Right ventricle myocardium inferior (tissue), 1 donor: Measurements from ENCODE around the gene ABI2. TPM values are rescaled to one million over a fixed set of nuclear protein-coding genes. Genes with fewer than 3 reads are reported as not detected.
"Not testable (repeated sequence)": the region's sequence is repeated elsewhere in the genome, so short reads cannot be mapped to it uniquely, and the experiment has no call there.

Source experiments
- ATAC-seq: fragments of 200-7000 bp; cut with Tn5 transposase; one replicate; pipeline ENCODE4 v1.9.1; 2020; ENCODE audit warnings: mild to moderate bottlenecking, moderate library complexity
- DNase-seq: peaks from one replicate; pipeline ENCODE4 v3.0.0; 2021; ENCODE audit errors: missing footprints
- intact Hi-C: fragments of 100-400 bp; cut with DNase I; formaldehyde crosslinking; loops from one replicate; pipeline ENCODE4 v1.11.0; 2022
- long read RNA-seq: library from polyadenylated mRNA; unstranded; transcript quantifications from one replicate; pipeline ENCODE4 v2.0.0, GENCODE V29; 2021
- total RNA-seq: library from RNA; stranded (reverse); fragmentation: NEBNext Ultra II Directional; extraction: Animal tissue kit (Norgen Biotek cat#: 25700); gene quantifications from one replicate; pipeline ENCODE4 v1.2.1, GENCODE V29; 2021
- donor health status: DM: no; HTN: yes; CAD: no; lungs with severe emphysema.

The ABI2 gene
- total RNA-seq: 43.5 TPM
- long read RNA-seq, full-length matches to known transcripts: 2 of 22 reads
- long read RNA-seq, partial matches to known transcripts: 5 of 22 reads
- long read RNA-seq, other reads (novel, unspliced or antisense): 15 of 22 reads

GRCh38 chr2:203327901-203328759 lies at the start of gene ABI2:
ABI2 (plus strand) TSS chr2:203328394; CDS start chr2:203328515, 121 bp downstream.
- intact Hi-C loops: loop anchor here (5.0 kb wide), 3 partner anchors 84 to 204 kb away; no protein-coding TSS in a partner anchor
- peak; percentile 89 for DNase-seq
- peak; percentile 95 for ATAC-seq

DNA sequence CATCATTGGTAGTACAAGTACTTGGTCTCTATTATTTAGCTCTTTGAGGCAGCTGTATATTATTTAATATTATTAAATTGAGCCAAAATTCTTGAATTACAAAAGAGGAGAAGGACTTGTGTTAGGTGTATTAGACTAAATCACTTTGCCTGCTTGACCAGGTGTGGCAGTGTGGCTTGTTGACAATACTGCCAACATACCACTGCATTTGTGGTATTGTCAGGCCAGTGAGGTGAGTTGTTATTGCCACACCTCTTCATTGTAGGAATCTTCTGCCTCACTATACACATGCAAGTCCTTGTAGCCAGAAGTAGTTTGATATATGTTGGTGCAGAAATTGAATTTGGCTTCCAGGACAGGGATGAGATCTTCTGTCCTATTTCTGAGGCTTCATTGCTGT lies 48.9 kb upstream of the ABI2 start:
- intact Hi-C loops: no loop called here
- DNase-seq: no peak
- no peak for ATAC-seq

DNA sequence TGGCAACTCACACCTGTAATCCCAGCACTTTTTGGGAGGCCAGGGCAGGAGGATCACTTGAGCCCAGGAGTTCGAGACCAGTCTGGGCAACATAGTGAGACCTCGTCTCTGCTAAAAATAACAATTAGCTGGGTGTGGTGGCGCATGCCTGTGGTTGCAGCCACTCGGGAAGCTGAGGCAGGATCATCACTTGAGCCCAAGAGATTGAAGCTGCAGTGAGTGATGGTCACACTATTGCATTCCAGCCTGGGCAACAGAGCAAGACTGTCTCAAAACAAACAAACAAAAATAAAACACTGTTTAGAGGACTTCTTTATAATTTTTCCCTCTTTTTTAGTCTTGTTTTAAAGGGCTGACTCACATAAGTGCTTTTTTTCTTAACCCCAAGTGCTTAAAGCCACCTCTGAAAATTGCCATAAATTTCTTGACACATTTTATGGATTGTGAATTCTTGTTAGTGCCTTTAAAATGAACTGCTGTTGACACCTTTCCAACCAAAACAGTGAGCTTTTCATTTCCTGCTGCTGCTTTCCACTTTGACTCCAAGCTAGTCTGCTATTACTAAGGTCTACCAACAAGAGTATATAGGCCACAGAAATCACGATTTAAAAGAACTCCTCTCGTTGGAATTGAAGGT lies 47.6 kb upstream of the ABI2 start:
- intact Hi-C loops: no loop called here
- DNase-seq (no peak), ATAC-seq (no peak)

- DNase-seq (no peak), ATAC-seq (no peak)
- intact Hi-C loops: no loop called here
These were observed 46.1 kb upstream of the ABI2 start for GRCh38 chr2:203282101-203282500.

DNA sequence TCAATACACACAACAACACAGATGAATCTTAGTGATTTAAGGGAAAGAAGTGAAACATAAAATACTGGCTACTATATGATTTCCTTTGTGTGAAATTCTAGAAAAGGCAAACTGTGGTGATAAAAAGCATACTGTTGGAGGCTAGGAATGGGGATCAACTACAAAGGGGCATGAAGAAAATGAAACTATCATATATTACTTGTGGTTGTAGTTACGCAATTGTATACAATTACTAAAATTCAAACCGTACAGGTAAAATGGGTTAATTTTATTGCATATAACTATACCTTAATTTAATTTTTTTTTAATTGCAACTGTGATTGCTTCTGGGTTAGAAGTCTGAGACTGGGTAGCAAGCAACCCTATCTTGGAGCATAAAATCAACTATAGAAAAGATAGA lies 41.7 kb upstream of the ABI2 start:
- DNase-seq (no peak), ATAC-seq (no peak)
- intact Hi-C loops: no loop called here

- intact Hi-C loops: no loop called here
- no peak for ATAC-seq
- DNase-seq: no peak
These were observed 26.5 kb upstream of the ABI2 start for GRCh38 chr2:203301667-203302066.

DNA sequence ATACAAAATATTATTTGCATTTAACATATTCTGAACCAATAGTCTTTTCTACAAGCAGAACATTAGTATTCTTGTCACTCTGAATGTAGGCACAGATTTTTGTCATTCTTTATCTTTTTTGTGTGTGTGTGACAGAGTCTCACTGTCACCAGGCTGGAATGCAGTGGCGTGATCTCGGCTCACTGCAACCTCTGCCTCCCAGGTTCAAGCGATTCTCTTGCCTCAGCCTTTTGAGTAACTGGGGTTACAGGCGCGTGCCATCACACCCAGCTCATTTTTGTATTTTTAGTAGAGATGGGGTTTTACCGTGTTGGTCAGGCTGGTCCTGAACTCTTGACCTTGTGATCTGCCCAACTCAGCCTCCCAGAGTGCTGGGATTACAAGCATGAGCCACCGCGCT lies 25.6 kb upstream of the ABI2 start:
- not testable (repeated sequence) for ATAC-seq, DNase-seq

GRCh38 chr2:203310688-203311436 lies 17.3 kb upstream of the ABI2 start:
- DNase-seq (no peak), ATAC-seq (no peak)
- intact Hi-C loops: no loop called here

More for the DNA sequence above, 25.6 kb upstream of the ABI2 start:
- intact Hi-C loops: not testable (repeated sequence)

- intact Hi-C loops: loop anchor here (5.0 kb wide), 3 partner anchors 84 to 206 kb away; no protein-coding TSS in a partner anchor
- DNase-seq (no peak), ATAC-seq (no peak)
These were observed 1.8 kb upstream of the ABI2 start for GRCh38 chr2:203326356-203326755.

DNA sequence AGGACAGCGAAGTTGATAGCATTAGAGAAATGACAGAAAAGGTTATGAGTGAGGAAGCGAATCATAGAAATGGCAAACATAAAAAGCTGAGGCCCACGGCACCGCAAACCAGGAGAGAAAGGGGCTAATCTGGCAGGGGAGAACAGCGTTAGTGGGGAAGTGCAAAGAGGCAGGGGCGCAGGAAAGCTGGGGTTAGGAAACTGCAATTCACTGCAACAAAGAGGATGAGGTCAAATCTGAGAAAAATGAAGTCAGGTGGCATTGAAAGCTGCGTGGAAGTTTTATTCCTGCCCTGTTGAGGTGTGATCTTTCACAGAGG lies 653 bp upstream of the ABI2 start:
- peak; percentile 2 for ATAC-seq
- no peak for DNase-seq
- intact Hi-C loops: loop anchor here (5.0 kb wide), 3 partner anchors 85 to 205 kb away; no protein-coding TSS in a partner anchor

- ATAC-seq (peak; percentile 63), DNase-seq (no peak)
- intact Hi-C loops: loop anchor here (5.0 kb wide), 3 partner anchors 83 to 203 kb away; no protein-coding TSS in a partner anchor
These were observed 756 bp downstream of the ABI2 start for GRCh38 chr2:203328760-203329540.

GRCh38 chr2:203330434-203330833 lies 2.2 kb downstream of the ABI2 start:
- intact Hi-C loops: no loop called here
- no peak for DNase-seq
- ATAC-seq: no peak

DNA sequence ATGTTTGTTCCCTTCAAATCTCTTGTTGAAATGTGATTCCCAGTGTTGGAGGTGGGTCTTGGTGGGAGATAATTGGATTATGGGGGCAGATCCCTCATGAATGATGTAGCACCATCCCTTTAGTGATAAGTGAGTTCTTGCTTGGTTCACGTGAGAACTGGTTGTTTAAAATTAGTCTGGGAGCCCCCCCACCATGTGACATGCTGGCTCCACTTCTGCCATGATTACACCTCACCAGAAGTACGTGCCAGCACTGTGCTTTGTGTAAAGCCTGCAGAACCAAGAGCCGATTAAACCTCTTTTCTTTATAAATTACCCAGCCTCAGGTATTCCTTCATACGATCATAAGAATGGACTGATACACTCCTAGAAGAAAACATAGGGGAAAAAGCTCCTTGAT lies 10.1 kb downstream of the ABI2 start:
- no peak for DNase-seq
- ATAC-seq: peak; percentile 38
- intact Hi-C loops: no loop called here

DNA sequence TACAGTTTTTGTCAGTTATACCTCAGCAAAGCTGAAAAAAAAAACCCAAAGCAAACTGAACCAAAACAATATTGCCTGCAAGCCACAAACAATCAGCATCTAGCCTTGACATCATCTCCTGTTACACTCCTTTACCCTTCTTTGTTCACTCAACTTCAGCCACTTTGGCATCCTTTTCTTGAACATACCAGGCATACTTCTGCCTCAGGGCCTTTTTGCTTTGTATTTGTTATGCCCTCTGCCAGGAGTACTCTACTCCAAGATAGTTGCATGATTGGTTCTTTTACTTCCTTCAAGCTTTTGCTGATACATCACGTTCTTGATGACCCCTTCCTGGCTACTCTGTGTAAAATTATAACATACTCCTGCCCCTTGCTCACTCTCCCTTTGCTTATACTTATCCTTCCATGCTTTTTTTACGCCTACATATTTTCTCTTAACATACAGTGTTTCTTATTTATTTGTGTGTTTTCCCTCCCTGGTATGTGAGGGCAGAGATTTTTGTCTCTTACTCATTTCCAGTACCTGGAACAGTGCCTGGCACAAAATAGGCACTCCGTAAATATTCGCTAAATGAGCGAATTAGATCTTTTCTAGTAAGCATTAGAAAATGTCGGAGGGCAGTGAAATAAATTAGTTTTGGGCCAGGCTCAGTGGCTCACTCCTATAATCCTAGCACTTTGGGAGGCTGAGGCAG lies 12.7 kb downstream of the ABI2 start:
- intact Hi-C loops: no loop called here
- DNase-seq: no peak
- peak; percentile 58 for ATAC-seq

DNA sequence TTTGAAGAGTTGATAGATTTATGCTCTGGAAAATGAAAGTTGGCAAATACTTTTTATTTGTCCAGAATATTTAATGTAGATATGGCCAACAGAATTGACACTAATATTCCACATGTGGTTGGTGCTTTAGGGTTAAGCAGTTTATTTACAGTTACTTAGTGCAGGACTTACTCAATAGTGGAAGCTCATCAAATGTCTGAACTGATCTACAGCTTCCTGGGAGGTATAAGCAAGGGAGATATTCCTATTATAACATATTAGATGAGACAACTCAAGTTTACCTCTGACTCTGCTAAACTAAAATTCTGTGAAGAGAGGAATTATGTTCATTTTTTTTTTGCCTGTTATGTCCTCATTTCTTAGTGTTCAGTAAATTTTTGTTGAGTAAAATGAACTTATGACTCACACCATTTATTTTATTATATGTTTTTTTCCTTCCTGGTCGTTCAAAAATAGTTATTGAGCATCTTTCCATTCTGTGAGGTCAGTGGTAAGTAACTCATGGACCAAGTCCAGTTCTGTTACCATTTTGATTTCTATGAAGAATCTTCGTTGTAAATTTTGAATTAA lies 13.6 kb downstream of the ABI2 start:
- intact Hi-C loops: no loop called here
- DNase-seq (no peak), ATAC-seq (no peak)

- DNase-seq, ATAC-seq, intact Hi-C loops: not testable (repeated sequence)
These were observed 14.2 kb downstream of the ABI2 start for GRCh38 chr2:203342374-203342773.

DNA sequence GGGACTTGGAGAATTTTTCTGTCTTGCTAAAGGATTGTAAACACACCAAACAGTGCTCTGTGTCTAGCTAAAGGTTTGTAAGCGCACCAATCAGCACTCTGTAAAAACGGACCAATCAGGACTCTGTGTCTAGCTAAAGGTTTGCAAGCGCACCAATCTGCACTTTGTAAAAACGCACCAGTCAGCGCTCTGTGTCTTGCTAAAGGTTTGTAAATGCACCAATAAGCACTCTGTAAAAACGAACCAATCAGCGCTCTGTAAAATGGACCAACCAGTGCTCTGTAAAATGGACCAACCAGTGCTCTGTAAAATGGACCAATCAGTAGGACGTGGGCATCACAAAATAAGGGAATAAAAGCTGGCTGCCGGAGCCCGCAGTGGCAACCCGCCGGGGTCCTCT lies 16.5 kb downstream of the ABI2 start:
- DNase-seq: no peak
- intact Hi-C loops: no loop called here
- no peak for ATAC-seq

DNA sequence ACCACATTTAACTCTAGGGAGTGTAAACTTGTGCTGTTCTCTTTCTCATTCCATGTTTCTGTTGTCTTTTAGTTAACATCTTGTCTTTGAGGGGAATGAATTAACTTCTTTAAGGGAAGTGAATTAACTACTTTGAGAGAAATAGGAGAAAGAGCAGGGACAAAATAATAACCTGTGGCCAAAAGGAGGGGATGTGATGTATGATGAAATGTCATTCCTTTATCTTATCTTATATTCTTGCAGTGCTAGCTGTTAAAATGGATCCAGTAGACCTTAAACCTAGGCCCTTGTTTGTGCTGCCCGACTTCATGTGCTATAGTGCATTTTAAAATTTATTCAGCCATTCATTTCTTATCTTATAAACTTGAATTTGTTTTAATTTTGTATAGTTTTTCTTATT lies 18.4 kb downstream of the ABI2 start:
- ATAC-seq: no peak
- DNase-seq: no peak
- intact Hi-C loops: no loop called here
